Esophagus squamous epithelium (tissue), 5 donors: ENCODE measurements around the gene CA5A. TPM values are rescaled to one million over a fixed set of nuclear protein-coding genes. Genes with fewer than 3 reads are reported as not detected.

Source experiments
- DNase-seq: peaks from one replicate; lab custom pipeline; 2025; lab: John Stamatoyannopoulos, UW
- H3K27ac ChIP-seq, 4 donors: fragments of 200-600 bp; sonication (generic); one replicate each; pipeline ENCODE4 v1.5.1; 2016 to 2019; ENCODE audit warnings: mild to moderate bottlenecking in 1 of 4
- H3K27me3 ChIP-seq, 4 donors: fragments of 200-600 bp; sonication (generic); 1 replicate in 3 of 4; 2 replicates in 1 of 4; pipeline versions ENCODE4 v1.5.1 to v1.6.0; 2017 to 2021; ENCODE audit warnings: antibody characterized with exemption in 1 of 4
- H3K36me3 ChIP-seq, 3 donors: fragments of 200-600 bp; sonication (generic); one replicate each; pipeline ENCODE4 v1.5.1; 2016 to 2019
- H3K4me1 ChIP-seq, 3 donors: fragments of 200-600 bp; sonication (generic); one replicate each; pipeline ENCODE4 v1.5.1; 2017 to 2019
- H3K4me3 ChIP-seq, 4 donors: fragments of 200-600 bp; sonication (generic); 1 replicate in 3 of 4; 2 replicates in 1 of 4; pipeline ENCODE4 v1.5.1; 2016 to 2019; ENCODE audit warnings: mild to moderate bottlenecking in 2 of 4, moderate library complexity in 1 of 4
- H3K9me3 ChIP-seq, 3 donors: fragments of 200-600 bp; sonication (generic); one replicate each; pipeline ENCODE4 v1.5.1; 2016 to 2019
- CTCF ChIP-seq, 6 experiments: fragments of 450-650 bp in 4 of 6; fragments of 200-600 bp in 2 of 6; sonication (generic) in 2 of 6; IDR thresholded peaks; one replicate each; pipeline ENCODE4 v1.5.1; 2016 to 2019; ENCODE audit warnings: antibody characterized with exemption in 6 of 6, mild to moderate bottlenecking in 4 of 6, moderate library complexity in 4 of 6
- POLR2A ChIP-seq, 4 donors: fragments of 450-650 bp; IDR thresholded peaks; one replicate each; pipeline ENCODE4 v1.6.1; 2017; ENCODE audit warnings: antibody characterized with exemption in 4 of 4, mild to moderate bottlenecking in 4 of 4, moderate library complexity in 3 of 4
- WGBS, 2 donors: methylation state at CpG; one replicate each; pipeline ENCODE4 v1.1.5; 2018; 5-methylcytosine and 5-hydroxymethylcytosine counted together
- intact Hi-C: fragments of 100-400 bp; cut with DNase I; formaldehyde crosslinking; loops from one replicate; pipeline ENCODE4 v1.15.0; 2022
- total RNA-seq, 4 donors: library from RNA; depleted of rRNA; stranded (reverse); fragments of >200 nt; gene quantifications; one replicate each; pipeline ENCODE4 v1.1.0, GENCODE V29; 2016
- donor health status: DM: yes; HTN: yes; CAD: no.

The CA5A gene
- total RNA-seq, 4 donors from 2014 or later, result not detected

GRCh38 chr16:87957296-87958094, 21.2 kb upstream of the CA5A start:
- H3K4me1 ChIP-seq, result peaks cover 20 to 63% (median 34%) of the 10 kb centered on the region in 3 donors
- H3K4me3 ChIP-seq, result no peak overlapping the region
- peak overlapping the region in 1 of 4 donors; percentile 99 for H3K27ac ChIP-seq
- H3K27me3 ChIP-seq, result no peaks in the 10 kb centered on the region
- H3K9me3 ChIP-seq, result no peaks in the 10 kb centered on the region
- no peak for TF ChIP-seq POLR2A (IDR thresholded peaks at IDR 0.05)
- no peak for TF ChIP-seq CTCF (IDR thresholded peaks at IDR 0.05)
- 87 to 88% methylated on average over 19 to 30 of the region's 34 CpGs for WGBS, 2 donors
- no peak for DNase-seq
- H3K36me3 ChIP-seq, result peaks cover 0 to 35% (median 0%) of the 10 kb centered on the region in 3 donors
- intact Hi-C loops, result no loop called here

- peak overlapping the region; percentile 15 to 99 (median 62) for H3K27ac ChIP-seq
- intact Hi-C loops, result no loop called here
- H3K9me3 ChIP-seq, result no peaks in the 10 kb centered on the region
- 54 to 57% methylated on average over 22 to 30 of the region's 30 CpGs for WGBS, 2 donors
- H3K36me3 ChIP-seq, result peaks cover 0 to 33% (median 0%) of the 10 kb centered on the region in 3 donors
- peaks cover 20 to 71% (median 40%) of the 10 kb centered on the region in 3 donors for H3K4me1 ChIP-seq
- TF ChIP-seq CTCF (IDR thresholded peaks at IDR 0.05) (peak in 1 of 6 experiments; percentile 40), POLR2A (IDR thresholded peaks at IDR 0.05) (peak in 1 of 4 donors; percentile 26)
- H3K27me3 ChIP-seq, result no peaks in the 10 kb centered on the region
- H3K4me3 ChIP-seq, result peak overlapping the region in 2 of 4 donors; percentile 20 to 39
- no peak for DNase-seq
These were observed 20.3 kb upstream of the CA5A start for GRCh38 chr16:87956365-87957231.

- no peaks in the 10 kb centered on the region for H3K9me3 ChIP-seq
- intact Hi-C loops, result no loop called here
- TF ChIP-seq CTCF (IDR thresholded peaks at IDR 0.05) (no peak), POLR2A (IDR thresholded peaks at IDR 0.05) (no peak)
- H3K27ac ChIP-seq, result peak overlapping the region in 3 of 4 donors; percentile 60 to 99 (median 63)
- no peak for DNase-seq
- no peak overlapping the region for H3K4me3 ChIP-seq
- H3K4me1 ChIP-seq, result peaks cover 20 to 71% (median 40%) of the 10 kb centered on the region in 3 donors
- H3K27me3 ChIP-seq, result no peaks in the 10 kb centered on the region
- peaks cover 0 to 27% (median 0%) of the 10 kb centered on the region in 3 donors for H3K36me3 ChIP-seq
- WGBS, 2 donors, result 50 to 60% methylated on average over 2 to 3 of the region's 3 CpGs
These were observed 19.7 kb upstream of the CA5A start for GRCh38 chr16:87956098-87956364.

- intact Hi-C loops, result no loop called here
- TF ChIP-seq POLR2A (IDR thresholded peaks at IDR 0.05), result no peak
- no peak for TF ChIP-seq CTCF (IDR thresholded peaks at IDR 0.05)
- Histone ChIP-seq H3K36me3 (peaks cover 0 to 26% (median 0%) of the 10 kb centered on the region in 3 donors), H3K4me3 (no peak overlapping the region), H3K27ac (peak overlapping the region; percentile 18 to 99 (median 70)), H3K9me3 (no peaks in the 10 kb centered on the region), H3K27me3 (no peaks in the 10 kb centered on the region), H3K4me1 (peaks cover 20 to 72% (median 40%) of the 10 kb centered on the region in 3 donors)
- 79 to 80% methylated on average over 16 to 18 of the region's 18 CpGs for WGBS, 2 donors
- DNase-seq, result no peak
These were observed 19.2 kb upstream of the CA5A start for GRCh38 chr16:87955302-87956097.
